A549 (cell line): ENCODE measurements around the gene ENAH. TPM values are rescaled to one million over a fixed set of nuclear protein-coding genes. Genes with fewer than 3 reads are reported as not detected.

Source experiments
- ATAC-seq, 2 experiments: fragments of 200-7000 bp in 1 of 2; fragments of >200 bp in 1 of 2; cut with Nextera tagmentation in 1 of 2; cut with Tn5 transposase in 1 of 2; 3 replicates each; pipeline versions ENCODE4 v1.8.0 to v1.9.1; 2018 to 2020; ENCODE audit warnings: mild to moderate bottlenecking in 1 of 2, moderate library complexity in 1 of 2
- CTCF ChIA-PET: fragments of 300-600 bp; sonication (Branson Sonifier 250); formaldehyde crosslinking; extraction: SDS; loops from one replicate; lab custom pipeline; 2021; ENCODE audit warnings: antibody characterized with exemption, inconsistent platforms; lab: Yijun Ruan, JAX
- POLR2A ChIA-PET: fragments of 350-600 bp; formaldehyde crosslinking; extraction: SDS; loops from one replicate; lab custom pipeline; 2021; ENCODE audit warnings: antibody characterized with exemption, inconsistent platforms; lab: Yijun Ruan, JAX
- DNase-seq, 2 experiments: peaks; one replicate each; pipeline versions ENCODE4 v3.0.0 to v3.0.0-alpha.2; 2011 to 2016; ENCODE audit warnings: low read depth in 1 of 2, low spot score in 1 of 2
- FAIRE-seq: peaks from 2 replicates; lab custom pipeline; 2011; peaks lifted over from hg19 to GRCh38; lab: Jason Lieb, UNC
- H3K27ac ChIP-seq, 2 experiments: fragments of >200 bp; sonication (Bioruptor Twin); formaldehyde crosslinking; 3 replicates each; pipeline ENCODE4 v1.5.1; 2016 to 2017
- H3K4me1 ChIP-seq: fragments of >200 bp; sonication (Bioruptor Twin); formaldehyde crosslinking; 3 replicates; pipeline ENCODE4 v1.6.1; 2016
- H3K4me2 ChIP-seq: fragments of >200 bp; sonication (Bioruptor Twin); formaldehyde crosslinking; 3 replicates; pipeline ENCODE4 v1.6.1; 2016
- H3K4me3 ChIP-seq: fragments of >200 bp; sonication (Bioruptor Twin); formaldehyde crosslinking; 3 replicates; pipeline ENCODE4 v1.5.1; 2016
- H3K9me3 ChIP-seq: fragments of >200 bp; sonication (Bioruptor Twin); formaldehyde crosslinking; 3 replicates; pipeline ENCODE4 v1.6.1; 2016
- BHLHE40 ChIP-seq: IDR thresholded peaks from 2 replicates; pipeline ENCODE4 v1.6.1; 2012; ENCODE audit warnings: low read depth, low read length, inconsistent platforms
- CHD2 ChIP-seq: fragments of 150-350 bp; IDR thresholded peaks from 2 replicates; pipeline ENCODE4 v1.6.1; 2014; ENCODE audit warnings: low read length; ENCODE audit not compliant: partially characterized antibody
- CHD4 ChIP-seq: fragments of 200-600 bp; sonication (generic); IDR thresholded peaks from 2 replicates; pipeline ENCODE4 v1.6.1; 2016; ENCODE audit warnings: antibody characterized with exemption, mild to moderate bottlenecking, borderline replicate concordance
- EP300 ChIP-seq, 2 experiments: fragments of >200 bp; sonication (Bioruptor Twin); formaldehyde crosslinking; IDR thresholded peaks; 2 replicates in 1 of 2; 3 replicates in 1 of 2; pipeline ENCODE4 v1.6.1; 2016 to 2017
- FOSL2 ChIP-seq, 2 experiments: fragments of 450-650 bp in 1 of 2; fragments of >200 bp in 1 of 2; sonication (Bioruptor Twin) in 1 of 2; formaldehyde crosslinking; IDR thresholded peaks; 2 replicates each; pipeline versions ENCODE4 v1.5.0 to v1.6.1; 2016 to 2020; ENCODE audit warnings: mild to moderate bottlenecking in 1 of 2, moderate library complexity in 1 of 2
- HOXA7 ChIP-seq: fragments of 250-450 bp; sonication (Bioruptor Pico); IDR thresholded peaks from 2 replicates; pipeline ENCODE4 v1.5.0; 2020; ENCODE audit warnings: mild to moderate bottlenecking, moderate library complexity
- JUN ChIP-seq, 2 experiments: fragments of >200 bp; sonication (Bioruptor Twin); formaldehyde crosslinking; IDR thresholded peaks; 2 replicates in 1 of 2; 3 replicates in 1 of 2; pipeline ENCODE4 v1.6.1; 2016 to 2017
- JUNB ChIP-seq: fragments of >200 bp; sonication (Bioruptor Twin); formaldehyde crosslinking; IDR thresholded peaks from 2 replicates; pipeline ENCODE4 v1.6.1; 2016
- KDM1A ChIP-seq: fragments of 200-600 bp; sonication (generic); IDR thresholded peaks from 2 replicates; pipeline ENCODE4 v1.6.1; 2016; ENCODE audit warnings: low read depth, mild to moderate bottlenecking
- NR3C1 ChIP-seq: fragments of >200 bp; sonication (Bioruptor Twin); formaldehyde crosslinking; IDR thresholded peaks from 3 replicates; pipeline ENCODE4 v1.6.1; 2017
- POLR2AphosphoS2 ChIP-seq: conservative IDR thresholded peaks from 2 replicates; pipeline ENCODE4 v1.6.1; 2012; ENCODE audit warnings: low read length, improper control_type of control experiment, inconsistent platforms
- RAD21 ChIP-seq, 2 experiments: fragments of >200 bp in 1 of 2; sonication (Bioruptor Twin) in 1 of 2; formaldehyde crosslinking in 1 of 2; IDR thresholded peaks in 1 of 2; conservative IDR thresholded peaks in 1 of 2; 2 replicates in 1 of 2; 3 replicates in 1 of 2; pipeline ENCODE4 v1.6.1; 2012 to 2018; ENCODE audit warnings: inconsistent platforms in 1 of 2
- RARB ChIP-seq: fragments of 250-450 bp; sonication (Bioruptor Pico); IDR thresholded peaks from 2 replicates; pipeline ENCODE4 v1.8.0; 2021; ENCODE audit warnings: mild to moderate bottlenecking, moderate library complexity
- SMC3 ChIP-seq: fragments of >200 bp; sonication (Bioruptor Twin); formaldehyde crosslinking; IDR thresholded peaks from 3 replicates; pipeline ENCODE4 v1.6.1; 2018; ENCODE audit warnings: inconsistent platforms
- SREBF2 ChIP-seq: fragments of 450-650 bp; IDR thresholded peaks from 2 replicates; pipeline ENCODE4 v1.6.1; 2014; ENCODE audit warnings: mild to moderate bottlenecking, moderate library complexity
- TFCP2L1 ChIP-seq: fragments of 250-450 bp; sonication (Bioruptor Pico); IDR thresholded peaks from 2 replicates; pipeline ENCODE4 v1.5.0; 2021; ENCODE audit warnings: mild to moderate bottlenecking
- TP53 ChIP-seq: fragments of 250-450 bp; sonication (Bioruptor Pico); IDR thresholded peaks from 2 replicates; pipeline ENCODE4 v1.5.0; 2021; ENCODE audit warnings: mild to moderate bottlenecking, moderate library complexity
- ZFP36 ChIP-seq: fragments of 450-650 bp; IDR thresholded peaks from 2 replicates; pipeline ENCODE4 v1.6.1; 2014; ENCODE audit warnings: borderline replicate concordance; ENCODE audit not compliant: partially characterized antibody
- ZNF302 ChIP-seq: fragments of 250-450 bp; sonication (Bioruptor Pico); IDR thresholded peaks from 2 replicates; pipeline ENCODE4 v1.9.0; 2021; ENCODE audit warnings: inconsistent platforms, mild to moderate bottlenecking, moderate library complexity
- WGBS: methylation state at CpG from one replicate; pipeline ENCODE4 v1.1.6; 2017; ENCODE audit errors: missing lambda C conversion rate; 5-methylcytosine and 5-hydroxymethylcytosine counted together
- polyA plus RNA-seq, 4 experiments: library from polyadenylated mRNA; depleted of rRNA in 3 of 4; stranded (reverse); fragments of >200 nt; fragmentation: RNase III in 1 of 4; extraction: RNeasy Plus Mini Kit Qiagen cat#74134 plus additional on column Dnase treatment in 1 of 4; gene quantifications; 2 replicates in 3 of 4; 3 replicates in 1 of 4; pipeline ENCODE4 v1.2.3, GENCODE V29; 2011 to 2017
- TF ChIP-seq, protein P1 (sequence below): fragments of 250-450 bp; sonication (Bioruptor Pico); IDR thresholded peaks from 2 replicates; pipeline ENCODE4 v1.5.0; 2021; ENCODE audit warnings: mild to moderate bottlenecking, moderate library complexity, borderline replicate concordance
- TF ChIP-seq, protein P2 (sequence below): fragments of 200-600 bp; sonication (generic); IDR thresholded peaks from 2 replicates; pipeline ENCODE4 v1.6.1; 2016; ENCODE audit warnings: antibody characterized with exemption, mild to moderate bottlenecking, moderate library complexity
- TF ChIP-seq, protein P3 (sequence below): IDR thresholded peaks from 2 replicates; pipeline ENCODE4 v1.6.1; 2012

Gene ENAH
- polyA plus RNA-seq, 2 of the 4 experiments (the other 2 are of a cell fraction) = 142 to 155 TPM

DNA sequence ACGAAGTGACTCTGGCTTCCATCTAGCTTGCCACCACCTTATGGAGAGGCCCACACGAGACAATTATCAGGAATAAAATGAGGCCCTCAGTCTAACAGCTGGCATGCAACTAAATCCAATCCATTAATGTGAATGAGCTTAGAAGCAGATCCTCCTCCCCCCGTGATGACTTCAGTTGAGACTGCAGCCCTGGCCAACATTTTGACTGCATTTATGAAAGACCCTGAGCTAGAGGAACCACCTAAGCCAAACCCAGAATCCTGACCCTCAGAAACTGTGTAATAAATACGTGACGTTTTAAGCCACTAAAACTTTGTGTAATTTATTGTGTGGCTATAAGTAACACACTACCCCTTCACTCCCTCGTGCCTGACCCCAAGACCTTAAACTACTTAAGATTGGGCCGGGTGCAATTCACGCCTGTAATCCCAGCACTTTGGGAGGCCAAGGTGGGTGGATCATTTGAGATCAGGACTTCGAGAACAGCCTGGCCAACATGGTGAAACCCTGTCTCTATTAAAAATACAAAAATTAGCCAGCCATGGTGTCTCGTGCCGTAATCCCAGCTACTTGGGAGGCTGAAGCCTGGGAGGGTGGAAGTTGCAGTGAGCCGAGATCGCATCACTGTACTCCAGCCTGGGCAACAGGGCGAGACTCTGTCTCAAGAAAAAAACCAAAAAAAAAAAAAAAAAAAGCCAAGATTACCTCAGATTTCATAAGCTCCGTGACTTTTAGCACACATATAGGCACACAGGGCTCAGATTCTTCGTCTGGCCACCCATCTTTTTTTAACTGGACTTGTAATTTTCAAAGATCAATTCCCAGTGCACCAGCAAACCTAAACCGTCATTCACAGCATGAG is 72.5 kb downstream of the ENAH start (continued):
- TF ChIP-seq, protein P1, sequence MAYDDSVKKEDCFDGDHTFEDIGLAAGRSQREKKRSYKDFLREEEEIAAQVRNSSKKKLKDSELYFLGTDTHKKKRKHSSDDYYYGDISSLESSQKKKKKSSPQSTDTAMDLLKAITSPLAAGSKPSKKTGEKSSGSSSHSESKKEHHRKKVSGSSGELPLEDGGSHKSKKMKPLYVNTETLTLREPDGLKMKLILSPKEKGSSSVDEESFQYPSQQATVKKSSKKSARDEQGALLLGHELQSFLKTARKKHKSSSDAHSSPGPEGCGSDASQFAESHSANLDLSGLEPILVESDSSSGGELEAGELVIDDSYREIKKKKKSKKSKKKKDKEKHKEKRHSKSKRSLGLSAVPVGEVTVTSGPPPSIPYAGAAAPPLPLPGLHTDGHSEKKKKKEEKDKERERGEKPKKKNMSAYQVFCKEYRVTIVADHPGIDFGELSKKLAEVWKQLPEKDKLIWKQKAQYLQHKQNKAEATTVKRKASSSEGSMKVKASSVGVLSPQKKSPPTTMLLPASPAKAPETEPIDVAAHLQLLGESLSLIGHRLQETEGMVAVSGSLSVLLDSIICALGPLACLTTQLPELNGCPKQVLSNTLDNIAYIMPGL (CRISPR knock-in tag) = no peak
- TF ChIP-seq HOXA7 (CRISPR knock-in tag) (no peak), FOSL2 (IDR thresholded peaks at IDR 0.05) (no peak), FOSL2 (CRISPR knock-in tag; IDR thresholded peaks at IDR 0.05) (no peak), SREBF2 (no peak), JUN (IDR thresholded peaks at IDR 0.05) (no peak), ZFP36 (no peak), POLR2AphosphoS2 (no peak), CHD4 (no peak)
- TF ChIP-seq, all 56 proteins: peak for 0

DNA sequence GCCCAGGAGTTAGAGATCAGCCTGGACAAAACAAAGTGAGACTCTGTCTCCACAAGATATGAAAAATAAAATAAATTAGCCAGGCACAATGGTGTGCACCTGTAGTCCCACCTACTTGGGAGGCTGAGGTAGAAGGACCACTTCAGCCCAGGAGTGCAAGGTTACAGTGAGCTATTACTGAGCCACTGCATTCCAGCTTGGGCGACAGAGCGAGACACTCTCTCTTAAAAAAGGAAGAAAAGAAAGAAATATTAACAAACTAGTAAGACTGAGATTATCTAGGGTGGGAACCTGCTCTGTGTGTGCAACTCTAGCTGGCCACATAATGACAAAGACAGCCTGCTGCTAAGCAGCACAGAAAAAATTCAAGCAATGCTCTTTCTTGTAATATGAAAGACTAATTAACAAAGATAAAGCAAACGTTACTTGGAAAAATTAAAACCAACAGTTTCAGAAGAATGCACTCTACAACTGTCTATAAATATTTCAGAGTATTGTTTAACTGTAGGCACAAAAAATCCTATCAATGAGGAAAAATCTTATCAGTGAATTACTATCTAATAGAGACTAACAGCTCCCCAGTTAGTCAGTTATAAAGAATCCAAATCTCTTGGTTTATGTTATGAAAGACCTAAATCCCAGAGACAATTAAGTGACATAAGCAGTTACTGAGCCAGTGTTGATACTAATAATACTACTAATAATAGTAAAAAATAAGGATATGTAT is 74.5 kb downstream of the ENAH start:
- FAIRE-seq (no peak), DNase-seq (no peak), ATAC-seq (peak in 1 of 2 experiments; percentile 27; a peak in 1 of 6 replicates)
- Histone ChIP-seq H3K9me3 (no peaks in the 10 kb centered on the region), H3K27ac (no peak overlapping the region), H3K4me3 (no peak overlapping the region), H3K4me2 (no peak overlapping the region; the same call in 2 of the 3 replicates), H3K4me1 (peaks cover 41% of the 10 kb centered on the region)
- ChIA-PET CTCF (interaction anchor here (0.6 kb wide), 1 partner anchor 25 kb away, joined by 3 read pairs; no protein-coding TSS in a partner anchor), POLR2A (no interaction called here)
- TF ChIP-seq ZNF302 (CRISPR knock-in tag) = no peak
- 74% methylated on average over 3 of the region's 3 CpGs for WGBS

DNA sequence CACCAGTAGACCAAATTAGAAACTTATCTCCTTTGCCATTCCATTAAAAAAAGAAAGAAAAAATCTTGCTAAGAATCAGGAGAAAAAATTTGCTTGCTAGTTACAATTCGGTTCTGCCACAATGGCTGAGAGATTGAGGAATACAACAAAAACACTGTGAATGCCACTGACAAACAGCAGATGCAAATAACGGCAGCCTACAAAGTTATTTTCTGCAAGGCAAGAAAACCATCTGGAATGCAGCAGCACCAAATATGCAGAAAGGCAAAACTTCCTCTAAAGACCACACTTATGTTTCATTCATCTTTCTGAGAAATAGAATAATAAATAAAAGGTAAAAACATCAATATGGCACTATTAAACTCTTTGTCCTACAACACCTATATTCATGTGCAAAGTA is 75.7 kb downstream of the ENAH start:
- peaks cover 52% of the 10 kb centered on the region for H3K4me1 ChIP-seq
- POLR2A ChIA-PET = interaction anchor here (1.1 kb wide), 1 partner anchor 76 kb away, joined by 3 read pairs; the partner anchor contains the start of gene ENAH

DNA sequence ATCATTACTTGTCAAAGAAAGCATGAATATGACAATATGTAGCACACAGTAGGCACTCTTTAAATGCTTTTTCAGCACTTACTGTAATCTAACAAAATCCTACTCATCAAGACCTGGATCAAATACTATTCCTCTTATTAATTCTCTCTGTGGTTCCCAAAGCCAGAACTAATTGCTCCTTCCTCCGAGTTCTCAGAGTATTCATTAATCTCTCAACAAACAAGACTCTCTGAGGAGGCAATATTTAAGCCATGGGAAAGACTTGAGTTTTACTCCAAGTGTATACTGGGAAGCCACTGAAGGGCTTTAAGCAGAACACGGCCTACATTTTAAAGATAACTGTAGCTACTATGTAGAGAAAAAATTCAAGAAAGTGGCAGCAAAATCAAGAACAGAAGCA is 79.7 kb downstream of the ENAH start:
- peak overlapping the region; percentile 38 for H3K4me2 ChIP-seq
- no peak overlapping the region for H3K27ac ChIP-seq
- ChIA-PET POLR2A (no interaction called here), CTCF (no interaction called here)
- DNase-seq (no peak), ATAC-seq (no peak; a peak in 1 of 6 replicates), FAIRE-seq (no peak)
- no peak overlapping the region for H3K4me3 ChIP-seq
- no peaks in the 10 kb centered on the region for H3K9me3 ChIP-seq
- TF ChIP-seq RAD21 (conservative IDR thresholded peaks at IDR 0.05 in 1 of 2, IDR thresholded peaks at IDR 0.05 in 1 of 2) (no peak), EP300 (IDR thresholded peaks at IDR 0.05) (no peak), CHD2 (no peak), SMC3 (no peak), BHLHE40 (no peak), RARB (CRISPR knock-in tag) (no peak)
- TF ChIP-seq, protein P2, sequence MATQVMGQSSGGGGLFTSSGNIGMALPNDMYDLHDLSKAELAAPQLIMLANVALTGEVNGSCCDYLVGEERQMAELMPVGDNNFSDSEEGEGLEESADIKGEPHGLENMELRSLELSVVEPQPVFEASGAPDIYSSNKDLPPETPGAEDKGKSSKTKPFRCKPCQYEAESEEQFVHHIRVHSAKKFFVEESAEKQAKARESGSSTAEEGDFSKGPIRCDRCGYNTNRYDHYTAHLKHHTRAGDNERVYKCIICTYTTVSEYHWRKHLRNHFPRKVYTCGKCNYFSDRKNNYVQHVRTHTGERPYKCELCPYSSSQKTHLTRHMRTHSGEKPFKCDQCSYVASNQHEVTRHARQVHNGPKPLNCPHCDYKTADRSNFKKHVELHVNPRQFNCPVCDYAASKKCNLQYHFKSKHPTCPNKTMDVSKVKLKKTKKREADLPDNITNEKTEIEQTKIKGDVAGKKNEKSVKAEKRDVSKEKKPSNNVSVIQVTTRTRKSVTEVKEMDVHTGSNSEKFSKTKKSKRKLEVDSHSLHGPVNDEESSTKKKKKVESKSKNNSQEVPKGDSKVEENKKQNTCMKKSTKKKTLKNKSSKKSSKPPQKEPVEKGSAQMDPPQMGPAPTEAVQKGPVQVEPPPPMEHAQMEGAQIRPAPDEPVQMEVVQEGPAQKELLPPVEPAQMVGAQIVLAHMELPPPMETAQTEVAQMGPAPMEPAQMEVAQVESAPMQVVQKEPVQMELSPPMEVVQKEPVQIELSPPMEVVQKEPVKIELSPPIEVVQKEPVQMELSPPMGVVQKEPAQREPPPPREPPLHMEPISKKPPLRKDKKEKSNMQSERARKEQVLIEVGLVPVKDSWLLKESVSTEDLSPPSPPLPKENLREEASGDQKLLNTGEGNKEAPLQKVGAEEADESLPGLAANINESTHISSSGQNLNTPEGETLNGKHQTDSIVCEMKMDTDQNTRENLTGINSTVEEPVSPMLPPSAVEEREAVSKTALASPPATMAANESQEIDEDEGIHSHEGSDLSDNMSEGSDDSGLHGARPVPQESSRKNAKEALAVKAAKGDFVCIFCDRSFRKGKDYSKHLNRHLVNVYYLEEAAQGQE = no peak
- peaks cover 30% of the 10 kb centered on the region for H3K4me1 ChIP-seq
- 26% methylated on average over 2 of the region's 2 CpGs for WGBS

More for the DNA sequence above, 75.7 kb downstream of the ENAH start:
- H3K27ac ChIP-seq = no peak overlapping the region
- H3K4me2 ChIP-seq = no peak overlapping the region
- no peaks in the 10 kb centered on the region for H3K9me3 ChIP-seq
- WGBS = 86% methylated on average over 2 of the region's 2 CpGs
- ATAC-seq (no peak), DNase-seq (no peak), FAIRE-seq (no peak)
- no peak for TF ChIP-seq NR3C1
- TF ChIP-seq KDM1A = no peak
- no peak for TF ChIP-seq JUNB
- TF ChIP-seq, protein P3, sequence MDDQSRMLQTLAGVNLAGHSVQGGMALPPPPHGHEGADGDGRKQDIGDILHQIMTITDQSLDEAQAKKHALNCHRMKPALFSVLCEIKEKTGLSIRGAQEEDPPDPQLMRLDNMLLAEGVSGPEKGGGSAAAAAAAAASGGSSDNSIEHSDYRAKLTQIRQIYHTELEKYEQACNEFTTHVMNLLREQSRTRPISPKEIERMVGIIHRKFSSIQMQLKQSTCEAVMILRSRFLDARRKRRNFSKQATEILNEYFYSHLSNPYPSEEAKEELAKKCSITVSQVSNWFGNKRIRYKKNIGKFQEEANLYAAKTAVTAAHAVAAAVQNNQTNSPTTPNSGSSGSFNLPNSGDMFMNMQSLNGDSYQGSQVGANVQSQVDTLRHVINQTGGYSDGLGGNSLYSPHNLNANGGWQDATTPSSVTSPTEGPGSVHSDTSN = no peak
- no peak for TF ChIP-seq BHLHE40
- no peak for TF ChIP-seq TFCP2L1 (CRISPR knock-in tag)
- TF ChIP-seq TP53 = no peak
- CTCF ChIA-PET = interaction anchor here (1.2 kb wide), 1 partner anchor 11 kb away, joined by 3 read pairs; no protein-coding TSS in a partner anchor
- no peak overlapping the region for H3K4me3 ChIP-seq
